Measurements from ENCODE around the gene CSNK1A1. TPM values are rescaled to one million over a fixed set of nuclear protein-coding genes. Genes with fewer than 3 reads are reported as not detected.
A peak's percentile ranks its signal among the peaks of the same experiment; 100 is the strongest.

Gene CSNK1A1
- total and polyA plus RNA-seq, 2 of the 4 experiments (the other 2 are of a cell fraction) = 140 to 419 TPM

DNA sequence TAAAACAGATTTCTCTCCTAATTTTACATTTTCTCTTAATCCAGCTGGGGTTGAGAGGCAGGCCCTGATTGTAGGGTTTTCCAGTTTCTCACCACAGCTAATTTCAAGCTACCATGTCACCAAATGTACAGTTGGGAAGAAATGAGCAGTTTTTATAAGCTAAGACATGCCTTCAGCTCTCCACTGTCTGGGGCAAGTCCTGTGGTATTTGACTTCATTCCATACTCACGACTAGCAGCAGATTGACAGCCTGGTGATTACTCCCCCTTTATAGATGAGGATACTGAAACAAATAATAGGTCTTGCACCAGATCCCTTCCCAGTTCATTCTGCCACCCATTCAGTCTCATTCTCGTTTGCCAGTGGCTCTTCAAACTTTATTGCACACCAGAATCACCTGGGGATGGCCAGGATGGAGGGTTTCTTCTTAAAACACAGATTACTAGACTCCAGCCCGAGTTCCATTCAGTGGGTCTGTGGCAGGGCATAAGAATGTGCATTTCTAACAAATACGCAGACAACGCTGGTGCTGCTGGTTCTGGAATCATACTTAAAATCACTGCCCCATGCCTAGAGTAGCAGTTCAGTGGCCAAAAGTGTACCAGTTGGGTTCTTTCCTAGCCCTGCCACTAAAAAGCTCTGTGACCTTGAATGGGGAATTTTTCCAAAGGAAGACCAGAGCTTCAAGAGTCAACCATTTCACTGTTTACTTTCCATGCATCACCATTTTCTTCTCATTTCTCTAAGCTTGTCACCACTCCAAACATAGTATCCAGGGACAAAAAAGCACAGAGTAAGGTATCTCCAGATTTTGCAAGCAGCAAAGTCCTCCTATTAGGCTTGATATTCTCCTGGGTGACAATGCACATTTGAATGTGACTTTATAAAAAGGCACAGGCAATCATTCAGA, 64.3 kb downstream of the CSNK1A1 start:
- Histone ChIP-seq H3K14ac (replicated peaks; ENCODE audit: low read depth, low read length) (peak overlapping the region; percentile 86), H2BK20ac (ENCODE audit: low read depth, low read length) (peak overlapping the region; percentile 89), H2AFZ (replicated peaks; ENCODE audit: low read length, poor library complexity) (no peak overlapping the region), H4K91ac (ENCODE audit: insufficient read depth, low read depth, low read length) (peak overlapping the region; percentile 85), H3K56ac (ENCODE audit: extremely low read depth, insufficient read depth, low read length) (peak overlapping the region; percentile 96), H2AK5ac (ENCODE audit: low read depth, low read length) (peak overlapping the region; percentile 94), H3K18ac (ENCODE audit: low read depth, low read length) (peak overlapping the region; percentile 84), H3K27ac (ENCODE audit: insufficient read depth, low read length) (peak overlapping the region; percentile 84), H3K23ac (ENCODE audit: low read depth, low read length) (peak overlapping the region; percentile 74), H3K9me1 (ENCODE audit: insufficient read depth, low read length) (no peaks in the 10 kb centered on the region; the same call in 1 of the 2 replicates), H3K9ac (ENCODE audit: low read depth, low read length) (peak overlapping the region; percentile 41), H3K36me3 (ENCODE audit: control insufficient read depth, insufficient read depth, low read length) (no peaks in the 10 kb centered on the region), H2BK5ac (ENCODE audit: low read depth, low read length, poor library complexity, severe bottlenecking) (peak overlapping the region; percentile 98), H4K20me1 (ENCODE audit: insufficient read depth, low read length) (peaks cover 11% of the 10 kb centered on the region), H2AK9ac (replicated peaks; ENCODE audit: low read depth, low read length, poor library complexity) (peak overlapping the region; percentile 58), H3K9me3 (ENCODE audit: control insufficient read depth, insufficient read depth, low read length) (no peaks in the 10 kb centered on the region), H4K8ac (ENCODE audit: low read depth in 2 of 2, low read length in 2 of 2) (peak overlapping the region; percentile 33 to 75), H4K5ac (ENCODE audit: low read depth, low read length) (peak overlapping the region; percentile 63), H3K79me1 (ENCODE audit: low read depth in 1 of 2, low read length in 2 of 2) (peaks cover 2 to 17% of the 10 kb centered on the region in 2 experiments; a peak in 1 of 4 replicates), H3K4me1 (ENCODE audit: control insufficient read depth, insufficient read depth, low read length) (peaks cover 33% of the 10 kb centered on the region), H3K27me3 (ENCODE audit: control insufficient read depth, insufficient read depth, low read length) (no peaks in the 10 kb centered on the region), H3K4me2 (ENCODE audit: low read depth, low read length) (peak overlapping the region; percentile 12), H3K4me3 (ENCODE audit: insufficient read depth, low read depth, low read length) (no peak overlapping the region), H3K4ac (ENCODE audit: low read depth, low read length) (peak overlapping the region; percentile 87), H2BK120ac (ENCODE audit: low read depth, low read length) (peak overlapping the region; percentile 78), H2BK15ac (ENCODE audit: low read depth, low read length) (peak overlapping the region; percentile 51)
- ATAC-seq (ENCODE audit: low read depth) = peak; percentile 12
- intact Hi-C loops (cut with micrococcal nuclease) (loop anchor here (1.0 to 5.0 kb wide), 2 partner anchors 42 to 75 kb away; no protein-coding TSS in a partner anchor), in situ Hi-C loops (cut with MboI; ENCODE audit: low sequenced_read_pairs) (loop anchor here (5.0 kb wide), 1 partner anchor 40 kb away; no protein-coding TSS in a partner anchor), dilution Hi-C loops (cut with HindIII; ENCODE audit: low sequenced_read_pairs, unreplicated experiment) (no loop called here)
- ChIA-PET POLR2A (ENCODE audit: unreplicated experiment) (interaction anchor here (0.9 kb wide), 2 partner anchors 41 to 64 kb away, joined by 3 to 4 read pairs; no protein-coding TSS in a partner anchor), CTCF (interaction anchor here (1.0 to 2.1 kb wide), 5 partner anchors 9 to 40 kb away, joined by 3 to 5 read pairs (median 3); no protein-coding TSS in a partner anchor)
- BruUV-seq (replicated peaks) = no TSS peak
- no CpG with 5 or more reads among the region's 5 CpGs for WGBS, 2 experiments (ENCODE audit: extremely low coverage in 2 of 2, insufficient read length in 1 of 2)
- peak; percentile 70 for DNase-seq
- TF ChIP-seq RFX5 (IDR thresholded peaks at IDR 0.05; ENCODE audit: low read depth, low read length) (no peak), CEBPB (IDR thresholded peaks at IDR 0.05; ENCODE audit: low read depth, low read length) (0 out of 2 replicates have a peak, but pooled peaks have one; percentile 20), NFE2L2 (IDR thresholded peaks at IDR 0.05; ENCODE audit: low read depth, low read length) (0 out of 2 replicates have a peak, but pooled peaks have one; percentile 14)
